ENCODE measurements around the gene SAMD7.

- TF ChIP-seq FOXM1 (IDR thresholded peaks at IDR 0.05; ENCODE audit: borderline replicate concordance) (no peak), HDGF (IDR thresholded peaks at IDR 0.05; ENCODE audit: borderline replicate concordance) (no peak)
These were observed 42.2 kb downstream of the SAMD7 start for GRCh38 chr3:169953462-169954141.

Measured in HEK293T (cell line).